Neutrophil (primary cell): ENCODE measurements around the gene NPAS3.

Source experiments
- H3K27ac ChIP-seq: fragments of 200-600 bp; sonication (generic); 2 replicates; pipeline ENCODE4 v1.5.1; 2016; ENCODE audit warnings: mild to moderate bottlenecking, moderate library complexity
- H3K27me3 ChIP-seq: fragments of 200-600 bp; sonication (generic); 2 replicates; pipeline ENCODE4 v1.6.0; 2016; ENCODE audit warnings: mild to moderate bottlenecking
- H3K36me3 ChIP-seq: fragments of 200-600 bp; sonication (generic); 2 replicates; pipeline ENCODE4 v1.5.1; 2017
- H3K4me1 ChIP-seq, 2 experiments: fragments of 200-600 bp in 1 of 2; sonication (generic) in 1 of 2; 1 replicate in 1 of 2; 2 replicates in 1 of 2; pipeline versions ENCODE4 v1.5.1 to v1.6.1; 2013 to 2016; ENCODE audit warnings: low read depth in 1 of 2, low read length in 1 of 2, mild to moderate bottlenecking in 1 of 2, moderate library complexity in 1 of 2; ENCODE audit not compliant: control insufficient read depth in 1 of 2, insufficient read depth in 1 of 2
- H3K4me3 ChIP-seq, 2 experiments: fragments of 200-600 bp in 1 of 2; sonication (generic) in 1 of 2; 1 replicate in 1 of 2; 2 replicates in 1 of 2; pipeline ENCODE4 v1.5.1; 2013 to 2016; ENCODE audit warnings: low read depth in 1 of 2, low read length in 1 of 2, mild to moderate bottlenecking in 1 of 2, moderate library complexity in 1 of 2
- H3K9me3 ChIP-seq: fragments of 200-600 bp; sonication (generic); 2 replicates; pipeline ENCODE4 v1.5.1; 2016
- CTCF ChIP-seq: fragments of 200-600 bp; sonication (generic); IDR thresholded peaks from 2 replicates; pipeline ENCODE4 v1.5.1; 2016; ENCODE audit warnings: antibody characterized with exemption

NPAS3 gene

DNA sequence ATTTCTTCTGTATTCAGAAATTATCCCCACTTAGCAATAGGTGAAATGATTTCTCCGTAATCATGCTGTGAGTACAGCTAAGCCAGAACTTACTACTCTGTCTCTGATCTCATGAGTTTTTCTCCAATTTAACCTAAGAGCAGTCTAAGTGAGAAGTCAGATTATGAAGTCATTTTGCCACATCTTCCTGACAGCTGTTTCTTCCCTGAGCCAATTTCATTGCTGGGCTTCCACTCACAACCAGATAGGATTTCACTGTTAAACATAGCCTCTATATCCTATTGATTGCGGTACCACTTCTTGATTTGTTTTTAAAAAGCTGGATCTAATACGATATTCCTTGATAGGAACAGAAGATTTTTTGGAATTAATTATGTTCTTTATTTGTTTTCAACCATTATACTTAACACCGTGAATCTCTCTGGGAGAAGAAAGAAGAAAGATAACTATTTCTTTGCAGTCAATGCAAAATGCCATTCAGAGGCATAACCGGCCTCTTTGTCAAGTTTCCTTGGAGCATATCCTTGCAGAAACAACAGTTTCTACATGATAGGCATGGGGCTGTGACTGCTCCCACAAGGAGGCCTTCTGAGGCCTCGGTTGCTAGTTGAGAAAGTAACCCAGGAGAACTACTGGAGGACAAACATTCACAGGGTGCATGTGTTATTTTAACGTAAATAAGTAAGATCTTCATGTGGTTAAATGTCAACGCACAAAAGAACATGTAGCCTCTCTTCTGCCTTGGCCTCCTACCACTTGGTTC, 212.2 kb downstream of the NPAS3 start:
- H3K27ac ChIP-seq, result no peak overlapping the region
- no peaks in the 10 kb centered on the region for H3K27me3 ChIP-seq
- no peak for TF ChIP-seq CTCF
- H3K4me3 ChIP-seq, result no peak overlapping the region
- no peaks in the 10 kb centered on the region for H3K36me3 ChIP-seq
- no peaks in the 10 kb centered on the region for H3K9me3 ChIP-seq
- no peaks in the 10 kb centered on the region for H3K4me1 ChIP-seq

DNA sequence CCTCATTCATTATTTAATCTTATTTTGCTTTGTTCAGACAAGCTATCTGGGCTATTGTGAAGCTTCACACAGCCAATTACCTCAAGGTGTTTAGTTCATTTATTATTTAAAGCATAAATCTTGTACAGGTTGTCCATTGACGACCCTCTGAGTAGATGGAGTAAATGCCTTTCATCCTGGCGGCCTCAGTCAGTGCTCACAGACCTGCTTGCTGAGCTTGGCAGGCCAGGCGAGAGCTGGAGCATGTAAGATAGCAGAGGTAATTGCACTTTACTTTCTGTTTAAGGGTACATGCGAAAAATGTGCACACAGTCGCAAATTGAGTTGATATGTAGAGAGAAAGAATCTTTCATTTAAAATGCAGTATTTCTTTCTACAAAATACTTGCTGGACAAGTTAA, 224.4 kb downstream of the NPAS3 start:
- H3K36me3 ChIP-seq, result no peaks in the 10 kb centered on the region
- no peak for TF ChIP-seq CTCF
- peaks cover 7% of the 10 kb centered on the region in 2 experiments for H3K4me1 ChIP-seq
- no peaks in the 10 kb centered on the region for H3K9me3 ChIP-seq
- H3K27ac ChIP-seq, result no peak overlapping the region
- no peaks in the 10 kb centered on the region for H3K27me3 ChIP-seq
- no peak overlapping the region for H3K4me3 ChIP-seq

- no peak overlapping the region for H3K4me3 ChIP-seq
- peaks cover 7% of the 10 kb centered on the region in 2 experiments for H3K4me1 ChIP-seq
- no peaks in the 10 kb centered on the region for H3K27me3 ChIP-seq
- H3K27ac ChIP-seq, result no peak overlapping the region
- no peaks in the 10 kb centered on the region for H3K9me3 ChIP-seq
- H3K36me3 ChIP-seq, result no peaks in the 10 kb centered on the region
- TF ChIP-seq CTCF, result no peak
These were observed 224.9 kb downstream of the NPAS3 start for GRCh38 chr14:33163600-33163999.

DNA sequence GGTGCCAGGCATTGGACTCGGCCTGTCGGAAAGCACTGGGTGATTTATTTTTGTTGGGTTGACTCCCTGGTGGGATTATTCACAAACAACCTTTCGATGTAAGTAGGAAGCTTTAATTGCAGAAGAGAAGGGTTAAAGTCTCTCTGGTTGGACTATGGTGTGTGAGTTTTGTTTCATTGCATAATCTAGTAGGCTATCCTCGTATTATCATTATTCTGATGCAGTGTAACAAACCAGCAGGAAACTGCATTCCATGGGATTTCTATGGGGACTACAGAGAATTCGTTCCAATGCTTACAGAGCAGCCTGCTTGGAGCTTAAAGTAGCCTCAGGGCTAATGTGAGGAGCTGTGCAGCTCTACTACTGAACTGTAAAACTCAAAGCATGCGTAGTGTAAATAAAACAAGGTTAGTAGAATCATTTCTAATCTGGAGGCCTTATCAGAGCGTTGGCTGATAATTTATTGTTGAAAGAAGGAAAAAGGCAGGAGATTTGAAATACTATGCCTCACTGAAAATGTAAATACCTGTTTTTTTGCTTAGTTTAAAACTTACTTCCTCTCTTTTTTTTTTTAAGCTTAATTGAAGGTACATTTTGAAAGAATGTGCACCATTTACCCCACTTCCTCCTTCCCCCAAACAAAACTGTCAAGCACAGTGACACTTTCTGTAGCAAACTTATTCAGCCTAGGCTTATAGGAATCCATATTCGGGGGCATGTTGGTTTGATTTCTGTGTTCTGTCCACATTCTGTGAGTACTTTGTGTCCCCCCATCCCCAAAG, 226.7 kb downstream of the NPAS3 start:
- H3K9me3 ChIP-seq, result no peaks in the 10 kb centered on the region
- H3K4me1 ChIP-seq, result peaks cover 7% of the 10 kb centered on the region in 2 experiments
- H3K27ac ChIP-seq, result no peak overlapping the region
- no peaks in the 10 kb centered on the region for H3K36me3 ChIP-seq
- H3K27me3 ChIP-seq, result no peaks in the 10 kb centered on the region
- no peak for TF ChIP-seq CTCF
- H3K4me3 ChIP-seq, result no peak overlapping the region

DNA sequence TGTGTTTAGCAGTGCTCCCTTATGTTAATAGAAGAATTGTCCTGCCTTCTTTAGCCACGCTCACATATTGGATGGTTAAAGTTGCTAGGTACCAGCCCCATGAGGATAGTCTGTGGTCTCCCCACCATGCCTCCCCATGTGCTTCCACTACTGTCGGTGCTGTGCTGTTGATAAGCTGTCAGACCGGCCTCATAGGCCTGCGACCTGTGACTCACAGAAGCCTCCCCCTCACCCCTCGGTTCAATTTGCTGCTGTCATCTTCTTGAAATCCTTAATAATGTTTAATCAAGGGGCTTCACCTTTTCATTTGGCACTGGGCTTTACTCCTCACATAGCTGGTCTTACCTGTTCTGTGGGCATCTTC, 227.2 kb downstream of the NPAS3 start:
- H3K27ac ChIP-seq, result no peak overlapping the region
- no peak overlapping the region for H3K4me3 ChIP-seq
- no peak for TF ChIP-seq CTCF
- peaks cover 7% of the 10 kb centered on the region in 2 experiments for H3K4me1 ChIP-seq
- no peaks in the 10 kb centered on the region for H3K9me3 ChIP-seq
- no peaks in the 10 kb centered on the region for H3K36me3 ChIP-seq
- no peaks in the 10 kb centered on the region for H3K27me3 ChIP-seq
